Fibroblast of skin of right biceps (primary cell): ENCODE results near the gene BTBD3.

Experiments used
- DNase-seq: peaks from one replicate; pipeline ENCODE4 v3.0.0-alpha.2; 2013

Gene BTBD3

DNA sequence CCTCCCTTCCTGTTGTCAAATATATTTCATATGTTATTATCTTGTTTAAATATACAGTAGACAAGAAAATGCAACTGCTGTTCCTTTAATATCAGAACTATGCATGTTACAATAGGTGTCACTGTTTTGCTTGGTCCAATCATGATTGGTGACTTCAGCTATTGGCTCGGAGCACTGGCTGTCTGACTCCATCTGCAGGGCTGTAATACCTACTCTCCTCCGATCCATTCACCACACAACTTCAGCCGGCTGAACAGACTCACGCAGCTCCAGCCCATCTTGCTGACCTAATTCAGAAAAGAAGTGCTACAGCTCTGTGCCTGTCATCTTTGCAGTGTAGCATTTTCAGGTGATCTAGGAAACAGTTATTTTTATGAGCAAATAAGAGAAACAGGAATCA is at the start of gene BTBD3:
Gene BTBD3 (plus strand): TSS at position 231 of the 400 bp plus-strand sequence. CDS start 383 bp downstream, outside the sequence.
- peak; percentile 66 for DNase-seq

DNA sequence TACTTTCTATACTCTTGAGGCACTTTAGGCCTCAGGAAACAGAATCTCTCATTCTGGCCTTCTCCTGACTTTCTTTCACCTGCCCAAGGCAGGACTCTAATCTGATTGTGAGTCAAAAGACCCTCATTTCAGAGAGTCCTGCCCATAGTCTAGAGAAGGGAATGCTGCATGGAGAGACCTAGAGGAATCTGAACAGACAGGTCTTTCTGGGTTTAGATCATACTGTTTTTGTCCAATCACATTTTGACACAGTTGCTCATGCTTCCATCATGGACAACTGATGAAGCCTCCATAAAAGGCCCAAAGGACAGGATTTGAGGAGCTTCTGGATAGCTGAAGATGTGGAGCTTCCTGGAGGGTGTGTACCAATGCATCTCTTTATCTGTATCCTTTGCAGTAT is 48.1 kb upstream of the BTBD3 start:
- DNase-seq: no peak

DNA sequence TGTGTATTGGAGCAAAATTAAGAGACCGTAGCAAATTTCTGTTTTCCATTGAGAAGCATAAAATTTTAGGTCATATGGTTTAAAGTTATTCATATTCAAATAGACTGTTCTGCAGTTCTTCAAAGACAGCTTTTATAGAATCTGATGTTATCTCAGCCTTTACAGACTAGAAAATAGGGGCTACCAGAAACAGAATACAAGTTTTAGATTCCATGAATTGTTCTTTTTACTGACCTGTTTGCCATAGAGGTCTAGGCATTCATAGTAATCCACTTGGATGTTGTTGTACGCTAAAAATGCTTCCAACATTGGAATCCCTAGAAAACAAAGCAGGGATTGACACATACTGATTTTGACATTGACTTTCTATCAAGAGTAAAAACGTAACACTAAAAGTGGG is 47.3 kb upstream of the BTBD3 start:
- DNase-seq: no peak

GRCh38 chr20:11876555-11876954 is 41.1 kb upstream of the BTBD3 start:
- no peak for DNase-seq

- no peak for DNase-seq
Observed at GRCh38 chr20:11880680-11881079, 37.0 kb upstream of the BTBD3 start.

- DNase-seq: no peak
Observed at GRCh38 chr20:11881449-11881848, 36.2 kb upstream of the BTBD3 start.

DNA sequence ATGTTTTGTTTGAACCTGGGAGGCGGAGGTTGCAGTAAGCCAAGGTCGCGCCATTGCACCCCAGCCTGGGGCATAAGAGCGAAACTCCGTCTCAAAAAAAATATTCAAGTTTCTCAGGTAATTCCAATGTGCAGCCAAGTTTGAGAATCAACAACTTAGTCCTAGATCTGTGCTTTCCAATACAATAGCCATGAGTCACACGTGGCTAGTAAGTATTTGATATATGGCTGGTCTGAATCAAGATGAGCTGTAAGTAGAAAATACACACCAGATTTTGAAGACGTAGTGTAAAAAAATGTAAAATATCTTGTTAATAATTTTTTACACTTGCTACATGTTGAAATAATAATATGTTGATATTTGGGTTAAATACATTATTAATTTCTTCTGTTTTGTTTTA is 35.0 kb upstream of the BTBD3 start:
- no peak for DNase-seq

DNA sequence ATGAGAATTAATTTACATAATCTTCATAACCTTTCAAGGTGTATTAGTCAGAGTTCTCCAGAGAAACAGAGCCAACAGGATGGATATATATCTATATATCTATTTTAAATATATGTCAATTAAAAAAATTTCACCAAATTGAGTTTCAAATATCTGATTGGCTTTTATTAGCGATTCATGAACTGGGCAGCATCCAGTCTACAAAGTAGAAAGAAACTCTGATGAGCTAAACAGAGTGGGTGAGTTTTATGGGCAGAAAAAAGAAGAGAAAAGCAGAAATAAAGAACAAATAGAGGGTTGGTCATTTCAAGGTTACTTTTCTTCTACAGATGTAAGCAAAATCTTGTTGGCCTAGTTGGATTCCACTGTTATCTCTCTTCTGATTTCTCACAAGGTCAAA is 29.0 kb upstream of the BTBD3 start:
- DNase-seq: no peak

DNA sequence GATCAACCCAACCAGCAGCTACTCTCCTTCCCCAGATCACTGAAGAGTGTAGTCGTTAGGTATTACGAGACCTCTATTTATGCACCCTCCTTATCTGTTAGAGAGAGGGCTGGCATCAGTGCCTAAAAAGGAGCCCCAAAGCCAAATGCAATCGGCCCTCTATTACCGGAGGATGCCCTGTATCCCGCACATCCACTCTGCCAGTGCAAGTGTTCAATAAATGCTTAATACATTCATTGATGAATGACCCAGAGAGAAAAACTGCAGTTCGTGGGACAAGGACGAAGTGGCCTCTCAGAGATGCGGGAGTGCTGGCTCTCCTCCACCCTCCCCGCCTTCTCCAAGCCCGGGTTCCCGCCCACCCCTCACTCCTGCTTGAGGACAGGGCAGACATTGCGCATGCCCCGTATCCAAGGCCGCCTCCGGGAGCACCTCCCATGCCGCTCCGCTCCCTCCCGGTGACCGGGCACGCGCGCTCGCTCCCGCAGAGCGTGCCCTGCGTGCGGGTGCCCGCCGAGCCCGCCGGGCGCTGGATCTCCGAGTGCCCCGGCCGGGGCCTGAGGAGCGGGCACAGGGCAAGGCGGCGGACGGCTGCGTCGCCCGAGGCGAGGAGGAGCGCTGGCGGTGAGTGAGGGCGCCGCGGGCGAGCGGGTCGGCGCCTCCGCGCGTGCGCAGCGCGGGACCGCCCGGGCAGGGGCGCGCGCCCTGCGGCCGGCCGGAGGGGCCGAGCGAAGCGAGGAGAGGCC is 27.2 kb upstream of the BTBD3 start:
- peak; percentile 91 for DNase-seq

DNA sequence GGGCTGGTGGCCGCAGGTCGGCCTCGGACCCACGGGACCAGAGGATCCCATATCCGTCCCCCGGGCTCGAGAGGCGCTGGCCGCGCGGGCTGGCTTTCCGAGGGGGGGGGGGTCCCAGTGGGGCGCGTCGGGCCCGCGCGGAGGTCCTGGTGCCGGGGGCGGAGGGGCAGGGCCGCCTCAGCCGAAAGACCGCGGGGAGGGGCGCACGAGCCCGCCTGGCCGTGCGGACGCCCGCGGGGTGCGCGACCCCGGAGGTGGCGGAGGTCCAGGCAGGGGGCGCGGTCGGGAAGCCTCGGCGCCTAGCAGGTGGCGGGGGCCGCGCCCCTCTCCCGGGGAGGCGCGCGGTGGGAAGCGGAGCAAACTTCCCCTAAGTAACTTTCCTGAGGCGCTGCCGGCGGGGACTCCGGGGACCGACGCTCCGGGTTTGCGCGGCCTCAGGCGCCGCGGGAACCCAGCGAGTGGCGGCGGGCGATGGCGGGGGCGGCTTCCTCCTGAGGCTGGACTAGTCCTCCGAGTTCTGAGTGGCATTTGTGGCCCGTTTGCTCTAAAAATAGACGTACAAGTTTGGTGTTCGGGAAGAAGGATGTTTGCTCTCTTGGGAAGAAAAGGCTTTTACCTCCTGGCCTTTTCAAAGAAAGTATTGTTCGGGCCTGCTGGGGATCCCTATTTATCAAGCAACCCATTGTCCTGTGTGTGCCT is 26.5 kb upstream of the BTBD3 start:
- peak; percentile 54 for DNase-seq

GRCh38 chr20:11891776-11892545 is 25.7 kb upstream of the BTBD3 start:
- DNase-seq: peak; percentile 76

DNA sequence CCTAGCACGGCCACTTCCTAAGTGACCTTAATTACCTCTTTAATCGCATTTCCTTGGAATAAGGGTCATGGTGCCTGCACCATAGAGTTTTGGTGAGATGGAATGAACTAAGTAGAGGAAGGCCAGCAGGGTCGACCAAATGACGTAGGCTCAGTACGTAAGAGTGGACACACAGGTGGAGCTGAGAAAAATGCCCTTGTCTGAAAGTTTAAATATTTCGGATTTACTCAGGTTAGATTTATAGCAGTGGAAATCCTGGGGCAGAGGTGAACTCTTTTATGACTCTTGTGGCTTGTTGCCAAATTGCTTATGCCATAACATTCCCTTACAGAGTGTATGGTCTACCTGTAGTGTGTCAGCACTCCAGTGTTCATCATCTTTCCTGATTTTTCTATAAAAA is 23.6 kb upstream of the BTBD3 start:
- no peak for DNase-seq

DNA sequence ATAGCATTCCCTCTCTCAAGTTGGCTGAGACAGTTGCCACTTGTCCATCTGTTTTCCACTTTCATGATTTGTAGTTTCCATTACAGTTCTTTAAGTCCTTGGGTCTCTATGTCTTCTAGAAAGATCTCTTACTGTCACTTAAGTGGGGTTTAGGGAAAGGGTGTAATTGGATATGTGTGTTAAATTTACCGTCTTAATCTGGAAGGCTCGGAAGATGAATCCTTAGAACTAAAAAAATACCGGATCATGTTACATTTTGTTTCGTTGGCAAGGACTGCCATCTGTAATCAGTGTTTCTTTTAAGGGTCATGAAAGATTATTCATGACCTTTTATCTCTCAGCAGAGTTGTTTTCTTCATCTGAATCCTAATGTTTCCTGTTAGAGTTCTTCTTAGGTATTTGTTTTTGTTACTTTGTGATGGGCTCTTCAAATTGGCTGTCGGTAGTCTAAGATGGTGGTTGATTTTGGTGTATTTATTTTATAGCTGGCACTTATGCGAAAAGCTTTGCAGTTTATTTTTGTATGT is 21.8 kb upstream of the BTBD3 start:
- DNase-seq: peak; percentile 8

- peak; percentile 95 for DNase-seq
Observed at GRCh38 chr20:11901127-11901526, 16.6 kb upstream of the BTBD3 start.

- DNase-seq: peak; percentile 86
Observed at GRCh38 chr20:11902285-11902697, 15.4 kb upstream of the BTBD3 start.

DNA sequence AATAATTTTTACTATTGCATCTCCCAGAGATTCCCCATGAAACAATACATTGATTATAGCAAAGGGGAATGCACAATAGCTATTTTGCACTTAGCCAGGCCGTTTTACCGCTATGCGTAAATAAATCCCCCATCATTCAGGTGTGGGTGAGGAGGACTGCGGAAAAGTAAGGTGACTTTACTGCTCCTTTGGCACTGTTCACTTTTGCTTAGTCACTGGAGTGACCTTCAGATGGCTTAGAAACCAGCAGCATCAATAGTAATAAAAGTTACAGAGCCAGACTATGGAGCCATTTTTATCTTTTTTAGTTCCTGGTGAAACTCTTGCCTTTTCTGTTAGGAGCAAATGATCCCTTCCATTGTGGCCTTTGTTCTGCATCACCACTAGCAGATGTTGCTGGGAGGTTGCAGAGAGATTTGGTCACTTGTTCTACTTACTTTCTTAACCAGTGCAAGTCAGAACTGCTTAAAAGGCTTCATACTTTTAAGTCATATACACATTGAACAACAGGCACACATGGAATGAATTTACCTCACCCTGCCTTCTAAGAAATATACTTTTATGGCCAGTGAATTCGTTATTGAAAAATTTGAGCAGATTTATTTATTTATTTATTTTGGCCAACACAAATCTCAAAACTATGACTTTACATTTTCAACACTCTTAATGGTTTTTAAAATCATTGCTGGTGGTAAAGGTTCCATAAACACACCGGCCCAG is 12.1 kb upstream of the BTBD3 start:
- DNase-seq: peak; percentile 40

GRCh38 chr20:11906626-11907480 is 10.8 kb upstream of the BTBD3 start:
- no peak for DNase-seq

DNA sequence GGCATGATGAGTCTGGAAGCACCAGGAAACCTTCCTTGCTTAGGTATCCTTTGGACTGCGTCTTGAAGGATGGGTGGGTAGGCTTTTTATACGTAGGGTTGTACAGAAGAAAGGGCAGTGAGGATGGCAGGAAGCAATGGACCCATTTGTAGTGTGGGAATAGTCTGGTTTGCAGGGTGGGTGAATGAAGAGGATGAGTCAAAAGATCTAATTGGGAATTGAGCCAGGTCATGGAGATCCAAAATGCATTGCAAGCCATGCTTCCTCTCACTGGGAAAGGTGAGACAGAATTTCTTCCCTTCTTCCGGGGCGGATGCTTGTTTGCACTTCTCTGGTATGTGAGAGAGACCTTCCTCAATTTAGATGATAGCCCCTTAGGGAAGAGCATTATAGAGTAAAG is 10.1 kb upstream of the BTBD3 start:
- DNase-seq: peak; percentile 35

DNA sequence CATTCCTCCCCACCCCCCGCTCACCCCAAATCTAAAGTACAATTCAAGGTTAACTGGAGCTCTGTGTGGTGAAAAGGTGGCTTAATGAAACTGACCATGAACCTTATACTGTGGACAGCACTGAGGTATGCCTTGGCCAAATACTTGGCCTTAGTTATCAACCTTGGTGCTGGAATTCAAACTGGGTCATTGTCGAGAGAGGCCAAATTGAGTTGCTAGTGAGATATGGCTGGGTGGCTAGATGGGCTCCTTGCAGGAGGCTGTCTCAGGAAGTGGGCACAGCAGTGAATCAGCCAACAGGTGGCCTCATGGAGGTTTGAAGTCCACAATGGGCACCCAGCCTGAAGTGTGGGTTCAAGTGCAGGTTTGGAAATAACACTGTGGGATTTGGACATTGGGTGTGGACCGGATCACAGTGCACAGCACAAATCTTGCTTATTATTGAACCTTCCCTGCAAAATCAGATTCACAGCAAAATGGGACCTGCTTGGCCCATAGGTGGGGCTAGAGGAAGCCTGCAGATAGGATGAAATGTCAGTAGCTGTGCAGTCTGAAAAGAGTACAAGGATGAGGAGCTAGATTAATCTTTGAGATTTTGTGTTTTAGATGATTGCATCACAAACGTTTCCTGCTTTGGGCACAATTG is 5.6 kb upstream of the BTBD3 start:
- DNase-seq: peak; percentile 8

DNA sequence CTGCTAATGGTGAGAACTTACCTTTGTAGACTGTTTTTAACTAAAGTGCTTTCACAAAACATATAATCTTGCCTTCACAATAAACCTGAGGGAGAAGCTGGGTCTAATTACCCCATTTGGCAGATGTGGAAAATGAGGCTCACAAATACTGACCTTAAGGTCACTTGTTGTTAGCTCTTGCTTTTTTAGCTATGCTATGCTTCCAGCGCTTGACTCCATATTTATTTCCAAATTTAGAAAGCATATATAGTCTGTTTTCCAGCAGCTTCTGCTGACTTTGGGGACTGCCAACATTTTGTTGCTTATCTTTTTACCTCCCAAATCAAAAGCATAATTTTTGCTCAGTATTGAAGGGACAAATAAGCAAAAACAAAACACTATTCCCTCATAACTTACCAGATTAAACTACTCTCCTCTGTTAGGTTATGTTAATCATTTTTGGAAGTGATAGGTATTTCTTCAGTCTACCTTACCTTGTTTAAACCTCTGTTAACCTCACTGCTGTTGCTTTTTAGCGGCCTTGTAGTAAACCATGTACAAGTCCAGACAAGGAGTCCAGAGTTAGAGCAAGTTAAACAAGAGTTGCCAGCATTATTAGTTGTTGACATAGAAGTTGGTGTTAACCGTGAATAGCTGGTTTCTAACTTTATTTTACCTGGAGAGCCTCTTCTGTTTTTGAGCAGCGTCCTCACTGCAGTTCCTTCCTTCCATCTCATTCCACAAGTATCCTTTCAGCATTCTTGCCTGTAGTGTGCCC is 4.9 kb upstream of the BTBD3 start:
- no peak for DNase-seq
